ENCODE measurements around the gene SLC25A23. TPM values are rescaled to one million over a fixed set of nuclear protein-coding genes. Genes with fewer than 3 reads are reported as not detected.

SLC25A23 gene
- total RNA-seq, 2 experiments from 2014 or later: 11.9 to 12.1 TPM

DNA sequence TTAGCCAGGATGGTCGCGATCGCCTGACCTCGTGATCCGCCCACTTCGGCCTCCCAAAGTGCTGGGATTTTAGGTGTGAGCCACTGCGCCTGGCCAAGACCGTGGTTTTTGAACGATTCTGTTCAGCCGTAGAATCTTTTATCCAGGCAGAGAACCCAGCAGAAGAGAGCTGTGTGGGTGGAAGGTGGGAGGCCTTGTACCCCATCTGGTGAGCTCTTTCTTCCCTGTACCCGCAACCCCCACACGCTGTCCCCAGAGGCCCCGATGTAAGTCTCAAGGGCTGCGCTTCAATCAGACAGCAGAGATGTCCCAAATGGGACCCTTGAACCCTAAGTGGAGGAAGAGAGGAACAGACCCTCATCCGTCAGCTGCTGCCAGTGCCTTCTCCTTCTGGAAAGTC is 3.7 kb downstream of the SLC25A23 start:
- POLR2A ChIA-PET: no interaction called here
- CTCF ChIA-PET: no interaction called here
- H3K36me3 Mint-ChIP-seq (ENCODE audit: low read depth): peaks cover 36% of the 10 kb centered on the region
- ATAC-seq: no peak
- DNase-seq: no peak
- no peak overlapping the region for H3K4me3 Mint-ChIP-seq
- intact Hi-C loops (cut with micrococcal nuclease): no loop called here
- H3K4me1 Mint-ChIP-seq (ENCODE audit: low read depth): peaks cover 16% of the 10 kb centered on the region
- H3K9me3 Mint-ChIP-seq: peaks cover 19% of the 10 kb centered on the region
- no peak overlapping the region for H3K27ac Mint-ChIP-seq
- TF ChIP-seq, protein P1, sequence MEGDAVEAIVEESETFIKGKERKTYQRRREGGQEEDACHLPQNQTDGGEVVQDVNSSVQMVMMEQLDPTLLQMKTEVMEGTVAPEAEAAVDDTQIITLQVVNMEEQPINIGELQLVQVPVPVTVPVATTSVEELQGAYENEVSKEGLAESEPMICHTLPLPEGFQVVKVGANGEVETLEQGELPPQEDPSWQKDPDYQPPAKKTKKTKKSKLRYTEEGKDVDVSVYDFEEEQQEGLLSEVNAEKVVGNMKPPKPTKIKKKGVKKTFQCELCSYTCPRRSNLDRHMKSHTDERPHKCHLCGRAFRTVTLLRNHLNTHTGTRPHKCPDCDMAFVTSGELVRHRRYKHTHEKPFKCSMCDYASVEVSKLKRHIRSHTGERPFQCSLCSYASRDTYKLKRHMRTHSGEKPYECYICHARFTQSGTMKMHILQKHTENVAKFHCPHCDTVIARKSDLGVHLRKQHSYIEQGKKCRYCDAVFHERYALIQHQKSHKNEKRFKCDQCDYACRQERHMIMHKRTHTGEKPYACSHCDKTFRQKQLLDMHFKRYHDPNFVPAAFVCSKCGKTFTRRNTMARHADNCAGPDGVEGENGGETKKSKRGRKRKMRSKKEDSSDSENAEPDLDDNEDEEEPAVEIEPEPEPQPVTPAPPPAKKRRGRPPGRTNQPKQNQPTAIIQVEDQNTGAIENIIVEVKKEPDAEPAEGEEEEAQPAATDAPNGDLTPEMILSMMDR (IDR thresholded peaks at IDR 0.05): no peak
- no peaks in the 10 kb centered on the region for H3K27me3 Mint-ChIP-seq

DNA sequence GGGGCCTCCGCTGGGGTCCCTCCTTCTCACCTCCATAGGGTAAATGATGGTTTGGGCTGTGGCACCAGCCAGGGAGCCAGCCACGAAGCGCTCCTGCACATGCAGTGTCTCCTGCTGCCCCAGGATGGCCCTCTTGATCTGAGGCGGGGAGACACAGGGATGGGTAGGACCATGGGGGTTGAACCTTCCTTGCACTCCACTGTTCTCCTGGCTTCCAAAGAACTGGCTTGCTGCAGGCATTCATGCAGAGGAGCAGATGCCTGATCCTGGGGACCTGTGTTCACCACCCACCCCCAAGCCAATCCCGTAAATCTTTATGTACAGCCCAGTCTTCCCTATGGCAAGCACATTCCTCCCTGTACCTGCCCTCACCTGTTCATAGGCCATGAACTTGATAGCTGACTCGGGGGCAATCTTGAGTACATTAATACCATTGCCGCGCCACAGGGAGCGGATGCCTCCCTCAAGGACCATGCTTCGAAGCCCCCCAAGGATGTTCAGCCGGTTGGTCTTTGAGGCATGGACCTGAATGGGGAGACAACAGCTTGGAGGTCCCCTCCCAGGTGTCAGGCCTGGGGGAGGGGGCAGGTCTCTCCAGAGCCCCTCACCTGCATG is 5.5 kb downstream of the SLC25A23 start:
- no peak for ATAC-seq
- peaks cover 19% of the 10 kb centered on the region for H3K9me3 Mint-ChIP-seq
- no peak overlapping the region for H3K27ac Mint-ChIP-seq
- intact Hi-C loops (cut with micrococcal nuclease): no loop called here
- CTCF ChIA-PET: no interaction called here
- H3K4me3 Mint-ChIP-seq: no peak overlapping the region
- DNase-seq: no peak
- H3K4me1 Mint-ChIP-seq (ENCODE audit: low read depth): peaks cover 11% of the 10 kb centered on the region
- H3K27me3 Mint-ChIP-seq: no peaks in the 10 kb centered on the region
- TF ChIP-seq, protein P1 (IDR thresholded peaks at IDR 0.05): no peak
- H3K36me3 Mint-ChIP-seq (ENCODE audit: low read depth): peaks cover 38% of the 10 kb centered on the region
- POLR2A ChIA-PET: interaction anchor here (2.3 kb wide), 1 partner anchor 28 kb away, joined by 5 read pairs; no protein-coding TSS in a partner anchor

DNA sequence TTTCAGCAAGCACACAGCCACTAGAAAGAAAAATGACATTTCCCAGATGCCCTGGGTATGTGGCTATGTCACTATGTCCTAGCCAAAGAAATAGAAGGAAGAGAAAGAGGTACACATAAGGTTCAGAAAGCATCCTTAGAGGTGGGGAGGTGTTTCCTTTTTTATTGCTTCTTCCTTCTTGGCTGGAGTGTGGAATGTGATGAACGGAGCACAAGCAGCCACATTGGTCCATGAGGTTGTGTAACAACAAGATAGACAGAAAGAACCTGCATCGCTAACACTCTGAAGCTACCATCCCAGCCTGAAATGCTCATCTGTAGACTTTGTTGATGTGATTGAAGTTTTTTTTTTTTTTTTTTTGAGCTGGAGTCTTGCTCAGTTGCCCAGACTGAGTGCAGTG is 6.7 kb downstream of the SLC25A23 start:
- no peak overlapping the region for H3K4me3 Mint-ChIP-seq
- POLR2A ChIA-PET: interaction anchor here (2.3 kb wide), 1 partner anchor 27 kb away, joined by 5 read pairs; no protein-coding TSS in a partner anchor
- TF ChIP-seq, protein P1 (IDR thresholded peaks at IDR 0.05): no peak

DNA sequence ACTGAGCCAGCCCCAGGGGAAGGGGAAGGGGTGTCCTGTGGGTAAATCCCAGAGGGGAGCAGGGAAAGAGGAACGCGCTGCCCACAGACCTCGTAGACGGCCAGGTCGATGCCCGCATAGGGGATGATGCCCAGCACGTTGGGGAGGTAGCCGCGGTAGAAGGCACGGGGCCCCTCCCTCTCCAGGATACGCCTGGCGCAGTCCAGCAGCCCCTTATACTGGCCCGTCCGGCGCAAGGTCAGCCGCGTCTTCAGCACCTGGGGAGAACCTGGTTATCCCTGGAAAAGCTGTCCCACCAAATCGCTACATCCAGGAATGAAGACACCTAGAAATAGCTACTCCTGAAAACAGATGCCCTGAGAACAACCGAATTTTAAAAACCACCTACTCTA is 7.4 kb downstream of the SLC25A23 start:
- TF ChIP-seq, protein P1 (IDR thresholded peaks at IDR 0.05): no peak
- no peaks in the 10 kb centered on the region for H3K27me3 Mint-ChIP-seq

More for the DNA sequence above, 6.7 kb downstream of the SLC25A23 start:
- ATAC-seq (no peak), DNase-seq (no peak)
- peaks cover 38% of the 10 kb centered on the region for H3K36me3 Mint-ChIP-seq (ENCODE audit: low read depth)
- intact Hi-C loops (cut with micrococcal nuclease): no loop called here
- H3K27me3 Mint-ChIP-seq: no peaks in the 10 kb centered on the region
- no peak overlapping the region for H3K27ac Mint-ChIP-seq
- peaks cover 19% of the 10 kb centered on the region for H3K9me3 Mint-ChIP-seq
- CTCF ChIA-PET: no interaction called here
- no peaks in the 10 kb centered on the region for H3K4me1 Mint-ChIP-seq (ENCODE audit: low read depth)

DNA sequence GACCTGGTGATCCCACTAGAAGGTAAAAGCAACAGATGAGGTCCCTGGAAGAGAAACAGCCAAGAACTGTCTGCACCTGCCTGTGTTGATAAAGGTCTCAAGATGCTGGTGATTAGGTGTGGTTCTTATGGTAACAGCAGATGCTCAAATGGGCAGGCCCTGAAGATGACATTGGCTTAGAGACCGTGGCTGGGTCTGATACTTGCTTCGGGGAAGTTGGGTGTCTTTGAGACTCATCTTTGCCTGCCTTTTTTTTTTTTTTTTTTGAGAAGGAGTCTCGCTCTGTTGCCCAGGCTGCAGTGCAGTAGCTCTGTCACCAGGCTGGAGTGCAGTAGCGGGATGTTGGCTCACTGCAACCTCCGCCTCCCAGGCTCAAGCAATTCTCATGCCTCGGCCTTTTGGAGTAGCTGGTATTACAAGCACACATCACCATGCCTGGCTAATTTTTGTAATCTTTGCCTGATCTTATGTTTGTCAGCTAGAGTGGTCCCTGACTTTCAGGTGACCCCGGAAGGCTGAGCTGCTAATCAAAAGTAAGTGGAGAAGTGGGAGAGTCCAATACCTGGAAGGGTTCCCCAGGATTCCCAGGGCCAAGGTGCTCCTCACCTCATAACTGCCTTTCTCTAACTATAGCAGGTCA is 7.9 kb downstream of the SLC25A23 start:
- Mint-ChIP-seq H3K4me1 (ENCODE audit: low read depth) (no peaks in the 10 kb centered on the region), H3K27me3 (no peaks in the 10 kb centered on the region), H3K9me3 (peaks cover 19% of the 10 kb centered on the region), H3K4me3 (no peak overlapping the region), H3K36me3 (ENCODE audit: low read depth) (peaks cover 33% of the 10 kb centered on the region), H3K27ac (no peak overlapping the region)
- ATAC-seq: no peak
- TF ChIP-seq, protein P1 (IDR thresholded peaks at IDR 0.05): no peak
- CTCF ChIA-PET: no interaction called here
- no peak for DNase-seq
- intact Hi-C loops (cut with micrococcal nuclease): no loop called here
- POLR2A ChIA-PET: interaction anchor here (0.6 to 2.3 kb wide), 2 partner anchors 26 to 36 kb away, joined by 3 to 5 read pairs; no protein-coding TSS in a partner anchor

More for the DNA sequence above, 7.4 kb downstream of the SLC25A23 start:
- ChIA-PET POLR2A (interaction anchor here (0.6 to 2.3 kb wide), 2 partner anchors 26 to 36 kb away, joined by 3 to 5 read pairs; no protein-coding TSS in a partner anchor), CTCF (no interaction called here)
- intact Hi-C loops (cut with micrococcal nuclease): no loop called here
- Mint-ChIP-seq H3K27ac (no peak overlapping the region), H3K4me1 (ENCODE audit: low read depth) (no peaks in the 10 kb centered on the region), H3K36me3 (ENCODE audit: low read depth) (peaks cover 33% of the 10 kb centered on the region), H3K9me3 (peaks cover 19% of the 10 kb centered on the region), H3K4me3 (no peak overlapping the region)
- DNase-seq (no peak), ATAC-seq (no peak)
